ENCODE measurements around the gene SHTN1.

Gene SHTN1

DNA sequence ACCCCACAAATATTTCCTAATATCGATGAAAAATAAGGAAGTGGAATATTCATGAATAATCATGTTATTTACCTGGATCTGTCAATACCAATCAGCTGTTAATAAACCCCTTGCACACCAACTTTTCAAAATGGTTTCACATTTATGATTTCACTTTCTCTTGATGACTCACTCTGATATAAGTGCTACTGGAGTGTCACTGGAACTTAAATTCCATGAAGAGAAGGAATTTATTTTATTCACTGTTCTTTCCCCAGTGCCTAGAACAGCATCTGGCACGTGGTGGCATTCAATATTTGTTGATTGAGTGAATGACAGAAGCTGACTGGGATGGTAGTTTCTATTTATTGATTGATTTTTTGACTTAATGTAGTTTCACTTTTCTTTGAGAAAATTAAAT, 159.2 kb downstream of the SHTN1 start:
- no peak for DNase-seq (ENCODE audit: low spot score)
- in situ Hi-C loops (cut with MboI; ENCODE audit: low pct_unique_long_range_greater_than_20kb, low sequenced_read_pairs, unreplicated experiment) = no loop called here
- TF ChIP-seq, protein P1, sequence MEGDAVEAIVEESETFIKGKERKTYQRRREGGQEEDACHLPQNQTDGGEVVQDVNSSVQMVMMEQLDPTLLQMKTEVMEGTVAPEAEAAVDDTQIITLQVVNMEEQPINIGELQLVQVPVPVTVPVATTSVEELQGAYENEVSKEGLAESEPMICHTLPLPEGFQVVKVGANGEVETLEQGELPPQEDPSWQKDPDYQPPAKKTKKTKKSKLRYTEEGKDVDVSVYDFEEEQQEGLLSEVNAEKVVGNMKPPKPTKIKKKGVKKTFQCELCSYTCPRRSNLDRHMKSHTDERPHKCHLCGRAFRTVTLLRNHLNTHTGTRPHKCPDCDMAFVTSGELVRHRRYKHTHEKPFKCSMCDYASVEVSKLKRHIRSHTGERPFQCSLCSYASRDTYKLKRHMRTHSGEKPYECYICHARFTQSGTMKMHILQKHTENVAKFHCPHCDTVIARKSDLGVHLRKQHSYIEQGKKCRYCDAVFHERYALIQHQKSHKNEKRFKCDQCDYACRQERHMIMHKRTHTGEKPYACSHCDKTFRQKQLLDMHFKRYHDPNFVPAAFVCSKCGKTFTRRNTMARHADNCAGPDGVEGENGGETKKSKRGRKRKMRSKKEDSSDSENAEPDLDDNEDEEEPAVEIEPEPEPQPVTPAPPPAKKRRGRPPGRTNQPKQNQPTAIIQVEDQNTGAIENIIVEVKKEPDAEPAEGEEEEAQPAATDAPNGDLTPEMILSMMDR (IDR thresholded peaks at IDR 0.05; ENCODE audit: extremely low read depth, insufficient read depth, missing control alignments) = no peak

DNA sequence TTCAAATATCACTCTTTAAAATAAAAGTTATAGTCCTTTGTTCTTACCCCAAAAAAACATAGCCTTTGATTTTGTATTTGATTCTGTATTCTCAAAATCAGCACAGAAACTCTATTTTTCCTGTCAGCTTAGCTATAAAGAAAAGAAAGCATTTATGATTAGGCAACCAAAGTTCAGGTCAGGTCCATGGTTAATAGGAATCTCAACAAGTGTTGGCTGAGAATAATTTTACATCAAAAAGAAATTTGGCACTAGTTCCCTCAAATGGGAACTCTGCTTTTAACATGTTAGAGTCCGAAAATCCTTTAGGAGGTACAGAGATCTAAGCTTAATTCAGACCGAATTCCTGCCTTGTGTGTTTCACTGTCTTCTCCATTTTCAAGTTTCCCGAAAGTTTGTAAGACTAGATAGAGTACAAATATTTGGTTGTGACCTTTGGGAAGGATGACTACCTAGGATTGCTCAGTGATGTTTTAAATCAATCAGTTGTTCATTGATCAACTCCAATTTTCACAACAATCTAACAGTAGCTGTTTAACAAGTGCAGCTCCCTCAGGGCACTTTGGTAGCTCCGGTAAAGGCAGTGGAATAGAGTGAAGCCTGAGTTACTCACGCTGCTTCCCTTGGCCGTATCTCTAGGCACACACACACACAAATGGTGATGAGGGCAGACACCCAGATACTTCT, 164.5 kb downstream of the SHTN1 start:
- TF ChIP-seq, protein P1 (IDR thresholded peaks at IDR 0.05; ENCODE audit: extremely low read depth, insufficient read depth, missing control alignments) = no peak
- in situ Hi-C loops (cut with MboI; ENCODE audit: low pct_unique_long_range_greater_than_20kb, low sequenced_read_pairs, unreplicated experiment) = no loop called here
- DNase-seq (ENCODE audit: low spot score) = no peak

DNA sequence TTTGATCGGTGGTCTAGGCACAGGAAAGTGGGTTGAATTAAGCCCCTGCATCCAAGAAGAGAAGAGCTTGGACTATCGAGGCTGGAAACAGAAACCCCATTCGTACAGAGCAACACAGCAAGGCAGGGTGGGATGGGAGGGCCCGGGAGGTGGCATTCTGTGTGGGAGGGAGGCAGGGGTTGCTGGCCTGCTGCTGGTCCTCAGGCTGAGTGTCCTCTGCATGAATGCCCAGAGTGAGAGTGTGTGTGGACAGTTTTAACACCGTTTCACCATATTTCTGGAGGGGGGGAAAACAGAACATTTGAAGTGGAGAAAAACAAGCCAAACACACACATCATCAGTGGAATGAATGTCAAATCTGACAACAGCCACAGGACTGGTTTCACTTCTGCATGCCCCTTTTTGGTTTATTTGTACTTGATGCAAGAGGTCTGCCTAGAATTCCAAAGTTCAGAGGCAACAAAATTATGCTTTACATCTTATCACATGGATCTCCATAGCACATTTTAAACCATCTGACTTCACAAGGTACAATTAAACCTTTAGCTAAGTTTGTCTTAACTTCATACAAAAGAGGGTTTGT, 166.8 kb downstream of the SHTN1 start:
- TF ChIP-seq, protein P1 (IDR thresholded peaks at IDR 0.05; ENCODE audit: extremely low read depth, insufficient read depth, missing control alignments) = no peak
- in situ Hi-C loops (cut with MboI; ENCODE audit: low pct_unique_long_range_greater_than_20kb, low sequenced_read_pairs, unreplicated experiment) = no loop called here
- no peak for DNase-seq (ENCODE audit: low spot score)

DNA sequence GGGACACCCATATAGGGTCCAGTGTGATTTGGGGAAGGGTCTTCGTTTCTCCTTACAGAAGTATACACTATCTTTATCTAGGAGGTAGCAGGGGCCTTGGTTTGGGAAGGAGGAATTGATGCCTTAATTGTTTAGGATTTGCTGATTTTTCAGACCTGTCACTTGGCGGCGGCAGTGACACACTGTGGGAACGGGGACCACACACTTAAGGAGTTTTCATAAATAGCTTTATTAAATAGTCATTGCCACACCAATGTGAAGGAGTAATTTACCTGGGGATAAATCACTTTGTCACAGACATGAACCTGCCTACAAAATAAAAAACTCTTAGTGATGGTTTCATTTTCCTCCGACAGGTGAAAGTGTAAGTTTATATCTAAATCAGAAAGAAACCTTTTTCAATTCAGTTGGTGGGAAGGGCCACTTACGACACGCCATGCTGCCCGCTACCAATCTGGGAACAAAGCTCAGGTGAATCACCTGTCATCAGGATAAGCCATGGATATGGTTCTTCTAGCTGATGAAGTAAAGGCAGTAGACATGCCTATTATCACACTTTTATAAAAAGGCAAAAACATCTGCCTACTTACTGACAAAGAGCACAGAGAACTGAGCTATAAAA, 168.0 kb downstream of the SHTN1 start:
- no peak for DNase-seq (ENCODE audit: low spot score)
- in situ Hi-C loops (cut with MboI; ENCODE audit: low pct_unique_long_range_greater_than_20kb, low sequenced_read_pairs, unreplicated experiment) = no loop called here
- TF ChIP-seq, protein P1 (IDR thresholded peaks at IDR 0.05; ENCODE audit: extremely low read depth, insufficient read depth, missing control alignments) = no peak

DNA sequence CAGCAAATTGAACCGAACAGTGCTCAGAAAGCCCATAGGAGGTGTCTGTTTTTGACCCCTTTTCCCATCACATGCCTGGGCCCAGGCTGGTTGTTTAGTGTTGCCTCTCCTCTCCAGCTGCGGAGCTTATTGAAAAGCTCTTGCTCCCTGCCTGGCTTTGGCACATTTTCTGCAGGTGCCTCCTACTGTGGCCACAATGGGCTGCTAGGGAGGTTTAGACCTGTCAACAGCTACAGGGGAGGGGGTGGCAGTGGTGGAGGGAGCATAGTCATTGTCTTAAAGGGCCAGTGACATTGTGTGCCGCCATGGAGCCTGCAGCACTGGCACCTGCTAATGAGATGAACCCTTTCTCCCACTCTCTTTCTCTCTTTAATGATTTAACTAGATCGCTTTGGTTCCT, 168.9 kb downstream of the SHTN1 start:
- no peak for DNase-seq (ENCODE audit: low spot score)
- TF ChIP-seq, protein P1 (IDR thresholded peaks at IDR 0.05; ENCODE audit: extremely low read depth, insufficient read depth, missing control alignments) = no peak
- in situ Hi-C loops (cut with MboI; ENCODE audit: low pct_unique_long_range_greater_than_20kb, low sequenced_read_pairs, unreplicated experiment) = no loop called here

DNA sequence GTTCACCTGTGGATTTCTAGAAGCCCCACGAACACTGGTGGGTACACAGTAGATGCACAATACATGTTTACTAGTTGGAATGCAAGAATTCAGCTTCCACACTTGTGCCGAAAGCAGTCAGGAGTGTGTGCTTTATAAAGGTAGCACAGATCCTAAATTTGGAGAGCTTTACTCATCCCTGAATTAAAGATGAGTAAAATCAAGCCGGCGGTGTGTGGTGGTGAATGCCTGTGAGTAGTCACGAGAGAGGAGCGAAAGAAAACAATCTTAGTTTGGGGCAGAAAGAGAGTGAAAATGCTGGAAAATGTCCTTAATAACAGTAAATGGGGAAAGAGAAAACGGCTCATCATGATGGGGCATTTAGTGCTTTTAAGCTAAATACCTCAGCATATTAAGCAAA, 169.3 kb downstream of the SHTN1 start:
- in situ Hi-C loops (cut with MboI; ENCODE audit: low pct_unique_long_range_greater_than_20kb, low sequenced_read_pairs, unreplicated experiment) = no loop called here
- TF ChIP-seq, protein P1 (IDR thresholded peaks at IDR 0.05; ENCODE audit: extremely low read depth, insufficient read depth, missing control alignments) = no peak
- DNase-seq (ENCODE audit: low spot score) = no peak

Data from GM13977 (cell line).